Kidney (tissue), 14 donors: ENCODE results near the gene AKT1. TPM values are rescaled to one million over a fixed set of nuclear protein-coding genes. Genes with fewer than 3 reads are reported as not detected.

ENCODE experiments used
- DNase-seq, 5 donors: peaks; one replicate each; pipeline ENCODE4 v3.0.0-alpha.2; 2013 to 2020
- FAIRE-seq: peaks from 2 replicates; lab custom pipeline; 2012; peaks lifted over from hg19 to GRCh38; lab: Jason Lieb, UNC
- H3K27ac ChIP-seq, 2 donors: one replicate each; pipeline ENCODE4 v1.7.0; 2013; ENCODE audit warnings: low read depth in 2 of 2, low read length in 2 of 2, inconsistent platforms in 1 of 2
- H3K27me3 ChIP-seq: one replicate; pipeline ENCODE4 v1.7.1; 2013; ENCODE audit warnings: low read length, inconsistent platforms; ENCODE audit not compliant: control insufficient read depth, insufficient read depth
- H3K36me3 ChIP-seq, 3 donors: one replicate each; pipeline versions ENCODE4 v1.7.0 to v1.7.1; 2013; ENCODE audit warnings: low read length in 3 of 3, control low read depth in 1 of 3, inconsistent platforms in 1 of 3; ENCODE audit not compliant: insufficient read depth in 3 of 3, control insufficient read depth in 2 of 3
- H3K4me1 ChIP-seq, 3 donors: one replicate each; pipeline versions ENCODE4 v1.7.0 to v1.7.1; 2013; ENCODE audit warnings: low read length in 3 of 3, inconsistent platforms in 1 of 3, low read depth in 1 of 3; ENCODE audit not compliant: control insufficient read depth in 2 of 3, insufficient read depth in 2 of 3
- H3K4me3 ChIP-seq, 3 donors: one replicate each; pipeline versions ENCODE4 v1.7.0 to v1.8.1; 2013; ENCODE audit warnings: low read length in 3 of 3, control low read depth in 1 of 3, inconsistent platforms in 1 of 3
- H3K9ac ChIP-seq, 3 donors: one replicate each; pipeline versions ENCODE4 v1.7.0 to v1.7.1; 2013; ENCODE audit warnings: low read length in 3 of 3, control low read depth in 1 of 3, inconsistent platforms in 1 of 3
- H3K9me3 ChIP-seq, 3 donors: one replicate each; pipeline versions ENCODE4 v1.7.0 to v1.7.1; 2013; ENCODE audit warnings: low read length in 3 of 3, control low read depth in 1 of 3, inconsistent platforms in 1 of 3; ENCODE audit not compliant: control insufficient read depth in 2 of 3, insufficient read depth in 1 of 3
- intact Hi-C: fragments of 100-400 bp; cut with DNase I; formaldehyde crosslinking; loops from one replicate; pipeline ENCODE4 v1.11.1; 2022
- polyA plus RNA-seq: library from polyadenylated mRNA; stranded (reverse); fragments of 350-450 nt; fragmentation: Illumina TruSeq; extraction: RNeasy Lipid Tissue Mini Kit (QIAGEN cat#74804); gene quantifications from one replicate; pipeline ENCODE4 v1.2.3, GENCODE V29; 2014; ENCODE audit warnings: low read depth, low replicate concordance; ENCODE audit not compliant: insufficient read depth
- total RNA-seq: library from RNA; stranded (reverse); fragmentation: NEBNext Ultra II Directional; extraction: Animal tissue kit (Norgen Biotek cat#: 25700); gene quantifications from one replicate; pipeline ENCODE4 v1.2.1, GENCODE V29; 2021
- TF ChIP-seq, protein P1 (sequence below): IDR thresholded peaks from 3 replicates; pipeline ENCODE4 v1.5.1; 2012; ENCODE audit warnings: mild to moderate bottlenecking, moderate library complexity, borderline replicate concordance; ENCODE audit not compliant: insufficient read depth; ENCODE audit errors: extremely low read depth
- donor health status: control.
- donor health status: control.
- donor health status: control.
- donor health status: control.
- donor health status: control.
- donor health status: DM: yes; HTN: yes; CAD: no.
- donor health status: Normal renal cell carcinoma (clear cell type).

AKT1 gene
- total and polyA plus RNA-seq, 2 donors from 2014 or later: 70.6 to 125 TPM

DNA sequence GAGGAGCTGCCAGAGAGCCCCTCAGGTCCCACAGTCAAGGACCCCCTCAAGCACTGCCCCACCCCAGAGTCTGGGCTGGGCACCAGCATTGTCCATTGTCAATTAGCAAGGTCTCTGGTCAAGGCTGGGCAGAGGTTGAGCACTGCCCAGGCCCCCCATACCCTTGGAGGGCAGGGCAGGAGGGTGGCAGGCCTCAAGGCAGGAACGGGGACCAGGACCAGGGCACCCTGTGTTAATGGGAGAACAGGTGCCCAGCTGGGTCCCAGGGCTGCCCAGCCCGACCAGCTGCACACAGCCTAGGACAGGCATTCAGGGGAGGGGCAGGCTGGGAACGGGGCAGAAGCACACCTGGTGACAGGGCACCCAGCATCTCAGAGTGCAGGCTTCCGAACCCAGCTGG, 24.2 kb downstream of the AKT1 start:
- intact Hi-C loops: loop anchor here (5.0 kb wide), 1 partner anchor 51 kb away; no protein-coding TSS in a partner anchor
- Histone ChIP-seq H3K4me3 (no peak overlapping the region), H3K9me3 (peaks cover 0 to 2% (median 0%) of the 10 kb centered on the region in 3 donors), H3K27me3 (no peaks in the 10 kb centered on the region), H3K27ac (no peak overlapping the region), H3K36me3 (no peaks in the 10 kb centered on the region), H3K9ac (no peak overlapping the region), H3K4me1 (peaks cover 0 to 7% (median 0%) of the 10 kb centered on the region in 3 donors)
- no peak for DNase-seq
- no peak for FAIRE-seq
- TF ChIP-seq, protein P1, sequence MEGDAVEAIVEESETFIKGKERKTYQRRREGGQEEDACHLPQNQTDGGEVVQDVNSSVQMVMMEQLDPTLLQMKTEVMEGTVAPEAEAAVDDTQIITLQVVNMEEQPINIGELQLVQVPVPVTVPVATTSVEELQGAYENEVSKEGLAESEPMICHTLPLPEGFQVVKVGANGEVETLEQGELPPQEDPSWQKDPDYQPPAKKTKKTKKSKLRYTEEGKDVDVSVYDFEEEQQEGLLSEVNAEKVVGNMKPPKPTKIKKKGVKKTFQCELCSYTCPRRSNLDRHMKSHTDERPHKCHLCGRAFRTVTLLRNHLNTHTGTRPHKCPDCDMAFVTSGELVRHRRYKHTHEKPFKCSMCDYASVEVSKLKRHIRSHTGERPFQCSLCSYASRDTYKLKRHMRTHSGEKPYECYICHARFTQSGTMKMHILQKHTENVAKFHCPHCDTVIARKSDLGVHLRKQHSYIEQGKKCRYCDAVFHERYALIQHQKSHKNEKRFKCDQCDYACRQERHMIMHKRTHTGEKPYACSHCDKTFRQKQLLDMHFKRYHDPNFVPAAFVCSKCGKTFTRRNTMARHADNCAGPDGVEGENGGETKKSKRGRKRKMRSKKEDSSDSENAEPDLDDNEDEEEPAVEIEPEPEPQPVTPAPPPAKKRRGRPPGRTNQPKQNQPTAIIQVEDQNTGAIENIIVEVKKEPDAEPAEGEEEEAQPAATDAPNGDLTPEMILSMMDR: no peak

DNA sequence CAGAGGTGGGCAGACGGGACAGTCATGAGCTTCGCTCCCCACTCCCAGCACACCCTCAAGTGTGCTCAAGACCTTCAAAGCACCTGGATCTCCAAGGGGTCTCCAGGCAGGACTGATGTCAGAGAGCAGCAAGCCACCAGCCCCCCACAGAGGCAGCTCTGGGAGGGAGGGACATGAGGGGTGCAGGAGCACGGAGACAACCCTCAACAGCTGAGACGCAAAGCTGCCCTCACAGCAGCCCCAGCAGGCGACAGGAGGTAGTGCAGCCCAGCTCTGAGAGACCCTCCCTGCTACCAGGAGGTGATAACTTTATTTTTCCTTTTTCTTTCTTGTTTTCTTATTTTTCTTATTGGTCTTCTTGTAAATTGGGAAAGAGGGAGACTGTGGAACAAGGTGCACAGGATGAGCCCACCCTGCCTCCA, 24.7 kb downstream of the AKT1 start:
- Histone ChIP-seq H3K27ac (no peak overlapping the region), H3K9ac (no peak overlapping the region), H3K36me3 (no peaks in the 10 kb centered on the region), H3K4me3 (no peak overlapping the region), H3K4me1 (peaks cover 0 to 7% (median 0%) of the 10 kb centered on the region in 3 donors), H3K9me3 (peaks cover 0 to 3% (median 0%) of the 10 kb centered on the region in 3 donors), H3K27me3 (no peaks in the 10 kb centered on the region)
- FAIRE-seq (no peak), DNase-seq (no peak)
- intact Hi-C loops: loop anchor here (5.0 kb wide), 1 partner anchor 51 kb away; no protein-coding TSS in a partner anchor
- TF ChIP-seq, protein P1: peak; percentile 24

DNA sequence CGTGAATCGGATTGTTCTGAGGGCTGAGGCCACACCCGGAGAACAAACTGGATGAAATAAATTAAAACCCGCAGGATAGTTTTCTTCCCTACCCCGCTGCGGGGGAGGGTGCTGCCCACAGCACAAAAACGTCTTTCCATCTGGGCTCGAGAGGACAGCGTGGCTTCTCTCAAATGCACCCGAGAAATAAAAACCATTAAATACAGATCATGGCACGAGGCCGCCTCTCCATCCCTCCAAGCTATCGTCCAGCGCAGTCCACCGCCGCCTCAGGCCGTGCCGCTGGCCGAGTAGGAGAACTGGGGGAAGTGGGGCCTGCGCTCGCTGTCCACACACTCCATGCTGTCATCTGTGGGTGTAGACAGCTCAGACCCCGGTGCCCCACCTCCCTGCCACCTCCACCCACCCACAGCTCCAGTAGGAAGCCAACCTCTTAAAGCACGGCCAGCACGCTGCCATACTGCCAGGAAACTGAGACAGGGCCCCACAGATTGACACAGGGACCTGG, 25.4 kb downstream of the AKT1 start:
- peaks cover 0 to 7% (median 0%) of the 10 kb centered on the region in 3 donors for H3K4me1 ChIP-seq
- H3K9ac ChIP-seq: no peak overlapping the region
- no peak overlapping the region for H3K4me3 ChIP-seq
- no peaks in the 10 kb centered on the region for H3K27me3 ChIP-seq
- H3K9me3 ChIP-seq: peaks cover 0 to 3% (median 0%) of the 10 kb centered on the region in 3 donors
- TF ChIP-seq, protein P1: no peak
- FAIRE-seq: no peak
- no peak for DNase-seq
- no peaks in the 10 kb centered on the region for H3K36me3 ChIP-seq
- intact Hi-C loops: loop anchor here (5.0 kb wide), 1 partner anchor 52 kb away; no protein-coding TSS in a partner anchor
- no peak overlapping the region for H3K27ac ChIP-seq
